KOPT-K1 (cell line): Measurements from ENCODE around the gene DCDC1.

ENCODE experiments used
- H3K27ac ChIP-seq: fragments of 200-600 bp; sonication (generic); 2 replicates; pipeline ENCODE4 v1.5.1; 2016; ENCODE audit warnings: antibody characterized with exemption, mild to moderate bottlenecking, low read depth, low read length; ENCODE audit not compliant: poor library complexity, severe bottlenecking
- H3K36me3 ChIP-seq: fragments of 200-600 bp; sonication (generic); 2 replicates; pipeline ENCODE4 v1.5.1; 2017; ENCODE audit warnings: antibody characterized with exemption, mild to moderate bottlenecking, low read length, moderate library complexity; ENCODE audit not compliant: insufficient read depth
- H3K9me3 ChIP-seq: fragments of 200-600 bp; sonication (generic); 2 replicates; pipeline ENCODE4 v1.5.1; 2017; ENCODE audit warnings: antibody characterized with exemption, low read length, mild to moderate bottlenecking; ENCODE audit not compliant: insufficient read depth, poor library complexity, severe bottlenecking

DCDC1 gene

GRCh38 chr11:31214372-31214771, 155.2 kb downstream of the DCDC1 start:
- Histone ChIP-seq H3K36me3 (no peaks in the 10 kb centered on the region), H3K9me3 (no peaks in the 10 kb centered on the region), H3K27ac (no peak overlapping the region)

GRCh38 chr11:31199378-31199777, 170.2 kb downstream of the DCDC1 start:
- H3K9me3 ChIP-seq, result no peaks in the 10 kb centered on the region
- H3K36me3 ChIP-seq, result no peaks in the 10 kb centered on the region
- H3K27ac ChIP-seq, result no peak overlapping the region

- Histone ChIP-seq H3K9me3 (peaks cover 20% of the 10 kb centered on the region), H3K27ac (no peak overlapping the region), H3K36me3 (no peaks in the 10 kb centered on the region)
These were observed 195.4 kb downstream of the DCDC1 start for GRCh38 chr11:31173926-31174680.

- Histone ChIP-seq H3K27ac (no peak overlapping the region), H3K36me3 (no peaks in the 10 kb centered on the region), H3K9me3 (no peaks in the 10 kb centered on the region)
These were observed 208.8 kb downstream of the DCDC1 start for GRCh38 chr11:31160504-31161422.

GRCh38 chr11:31150841-31151240, 218.7 kb downstream of the DCDC1 start:
- no peaks in the 10 kb centered on the region for H3K36me3 ChIP-seq
- H3K27ac ChIP-seq, result no peak overlapping the region
- no peaks in the 10 kb centered on the region for H3K9me3 ChIP-seq

- Histone ChIP-seq H3K36me3 (no peaks in the 10 kb centered on the region), H3K27ac (no peak overlapping the region)
These were observed 219.5 kb downstream of the DCDC1 start for GRCh38 chr11:31150011-31150410.

GRCh38 chr11:31141789-31142188, 227.8 kb downstream of the DCDC1 start:
- Histone ChIP-seq H3K9me3 (no peaks in the 10 kb centered on the region), H3K36me3 (no peaks in the 10 kb centered on the region), H3K27ac (no peak overlapping the region)

More at GRCh38 chr11:31150011-31150410, 219.5 kb downstream of the DCDC1 start:
- H3K9me3 ChIP-seq, result no peaks in the 10 kb centered on the region

- H3K27ac ChIP-seq, result no peak overlapping the region
- H3K9me3 ChIP-seq, result no peaks in the 10 kb centered on the region
These were observed 230.1 kb downstream of the DCDC1 start for GRCh38 chr11:31139479-31139878.

GRCh38 chr11:31132531-31133421, 236.8 kb downstream of the DCDC1 start:
- no peaks in the 10 kb centered on the region for H3K9me3 ChIP-seq
- H3K36me3 ChIP-seq, result no peaks in the 10 kb centered on the region
- no peak overlapping the region for H3K27ac ChIP-seq

More at GRCh38 chr11:31139479-31139878, 230.1 kb downstream of the DCDC1 start:
- H3K36me3 ChIP-seq, result no peaks in the 10 kb centered on the region

- no peaks in the 10 kb centered on the region for H3K36me3 ChIP-seq
- no peak overlapping the region for H3K27ac ChIP-seq
- no peaks in the 10 kb centered on the region for H3K9me3 ChIP-seq
These were observed 237.8 kb downstream of the DCDC1 start for GRCh38 chr11:31131760-31132159.

GRCh38 chr11:31127290-31127689, 242.2 kb downstream of the DCDC1 start:
- Histone ChIP-seq H3K9me3 (no peaks in the 10 kb centered on the region), H3K36me3 (no peaks in the 10 kb centered on the region), H3K27ac (no peak overlapping the region)

GRCh38 chr11:31120428-31120827, 249.1 kb downstream of the DCDC1 start:
- no peaks in the 10 kb centered on the region for H3K9me3 ChIP-seq
- no peaks in the 10 kb centered on the region for H3K36me3 ChIP-seq
- H3K27ac ChIP-seq, result no peak overlapping the region

GRCh38 chr11:31118566-31118965, 251.0 kb downstream of the DCDC1 start:
- H3K27ac ChIP-seq, result no peak overlapping the region
- H3K9me3 ChIP-seq, result no peaks in the 10 kb centered on the region
- no peaks in the 10 kb centered on the region for H3K36me3 ChIP-seq

- Histone ChIP-seq H3K9me3 (no peaks in the 10 kb centered on the region), H3K27ac (no peak overlapping the region), H3K36me3 (no peaks in the 10 kb centered on the region)
These were observed 252.5 kb downstream of the DCDC1 start for GRCh38 chr11:31117038-31117437.

GRCh38 chr11:31114442-31114841, 255.1 kb downstream of the DCDC1 start:
- Histone ChIP-seq H3K9me3 (no peaks in the 10 kb centered on the region), H3K36me3 (no peaks in the 10 kb centered on the region), H3K27ac (no peak overlapping the region)
